OCI-LY3 (cell line): Measurements from ENCODE around the gene GSTCD.

Experiments
- H2AFZ ChIP-seq: fragments of 200-600, 300-600 bp; shearing (Covaris generic); 2 replicates; pipeline ENCODE4 v1.6.0; 2014; ENCODE audit warnings: antibody characterized with exemption, low read depth, low read length
- H3K27ac ChIP-seq: fragments of 200-600, 300-600 bp; sonication (generic); 2 replicates; pipeline ENCODE4 v1.5.1; 2014; ENCODE audit warnings: mild to moderate bottlenecking, low read length, moderate library complexity, mixed read lengths
- H3K27me3 ChIP-seq: fragments of 200-600, 300-600 bp; sonication (generic); 2 replicates; pipeline ENCODE4 v1.6.1; 2014; ENCODE audit warnings: low read depth, low read length, mixed read lengths
- H3K36me3 ChIP-seq: fragments of 200-600, 300-600 bp; sonication (generic); replicated peaks from 2 replicates; pipeline ENCODE3; 2014; ENCODE audit warnings: low read depth, low read length, mixed read lengths
- H3K4me1 ChIP-seq: fragments of 300-600, 200-600 bp; sonication (generic); 2 replicates; pipeline ENCODE4 v1.6.1; 2014; ENCODE audit warnings: low read length, mixed read lengths
- H3K4me2 ChIP-seq: fragments of 200-600, 300-600 bp; sonication (generic); 2 replicates; pipeline ENCODE4 v1.6.1; 2014; ENCODE audit warnings: low read length, mixed read lengths
- H3K4me3 ChIP-seq: fragments of 300-600, 200-600 bp; sonication (generic); 2 replicates; pipeline ENCODE4 v1.5.1; 2014; ENCODE audit warnings: antibody characterized with exemption, mild to moderate bottlenecking, low read length, moderate library complexity
- H3K79me2 ChIP-seq: fragments of 300-600, 200-600 bp; shearing (Covaris generic); 2 replicates; pipeline ENCODE4 v1.6.1; 2014; ENCODE audit warnings: mild to moderate bottlenecking, low read length, mixed read lengths
- H3K9ac ChIP-seq: fragments of 300-600, 200-600 bp; shearing (Covaris generic); 2 replicates; pipeline ENCODE4 v1.6.0; 2014; ENCODE audit warnings: mild to moderate bottlenecking, low read length, moderate library complexity
- H3K9me3 ChIP-seq: fragments of 200-600, 300-600 bp; shearing (Covaris generic); 2 replicates; pipeline ENCODE4 v1.6.1; 2014; ENCODE audit warnings: low read length, mixed read lengths; ENCODE audit not compliant: insufficient read depth
- H4K20me1 ChIP-seq: fragments of 200-600, 300-600 bp; sonication (generic); 2 replicates; pipeline ENCODE4 v1.6.1; 2016; ENCODE audit warnings: low read length, mixed read lengths; ENCODE audit not compliant: insufficient read depth
- CTCF ChIP-seq: fragments of 200-600, 300-600 bp; sonication (generic); IDR thresholded peaks from 2 replicates; pipeline ENCODE4 v1.5.1; 2014; ENCODE audit warnings: antibody characterized with exemption, low read length, low read depth
- EZH2phosphoT487 ChIP-seq: fragments of 200-600 bp; shearing (Covaris generic); IDR thresholded peaks from 2 replicates; pipeline ENCODE4 v1.6.1; 2018; ENCODE audit warnings: antibody characterized with exemption, mixed run types, low read depth

The GSTCD gene

GRCh38 chr4:105662935-105663675, 45.5 kb upstream of the GSTCD start:
- Histone ChIP-seq H3K4me3 (no peak overlapping the region; the same call in 1 of the 2 replicates), H3K4me1 (peaks cover 17% of the 10 kb centered on the region), H2AFZ (peak overlapping the region; percentile 57; the same call in 1 of the 2 replicates), H3K27ac (no peak overlapping the region), H3K79me2 (no peaks in the 10 kb centered on the region), H3K27me3 (no peaks in the 10 kb centered on the region), H4K20me1 (no peaks in the 10 kb centered on the region), H3K9me3 (no peaks in the 10 kb centered on the region), H3K4me2 (peak overlapping the region; percentile 46; the same call in 1 of the 2 replicates), H3K36me3 (no peaks in the 10 kb centered on the region), H3K9ac (no peak overlapping the region)
- TF ChIP-seq CTCF (no peak), EZH2phosphoT487 (no peak)

GRCh38 chr4:105666693-105667092, 41.9 kb upstream of the GSTCD start:
- TF ChIP-seq CTCF: peak; percentile 64
- no peak for TF ChIP-seq EZH2phosphoT487
- Histone ChIP-seq H3K27ac (no peak overlapping the region), H4K20me1 (no peaks in the 10 kb centered on the region), H3K9me3 (no peaks in the 10 kb centered on the region), H3K4me2 (no peak overlapping the region), H2AFZ (no peak overlapping the region), H3K79me2 (no peaks in the 10 kb centered on the region), H3K4me3 (no peak overlapping the region), H3K9ac (no peak overlapping the region), H3K36me3 (no peaks in the 10 kb centered on the region), H3K27me3 (no peaks in the 10 kb centered on the region), H3K4me1 (peaks cover 7% of the 10 kb centered on the region)

DNA sequence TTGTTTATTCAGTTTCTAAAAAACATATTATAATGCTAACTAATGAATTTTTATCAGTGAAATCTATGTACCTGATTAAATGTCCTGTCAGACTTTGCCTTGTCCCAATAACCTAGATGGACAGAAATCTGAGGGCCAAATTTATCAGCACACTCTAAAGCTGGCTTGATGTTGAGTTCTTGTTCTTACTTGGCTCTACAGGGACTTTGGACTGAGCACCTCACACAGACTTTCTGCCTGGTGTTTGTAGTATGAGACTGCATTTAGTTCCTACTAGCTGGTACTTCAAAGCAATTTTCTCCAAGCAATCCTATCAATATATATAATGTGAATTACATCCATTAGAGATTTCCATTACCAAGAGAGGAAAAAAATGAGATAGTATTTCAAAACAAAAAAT, 37.9 kb upstream of the GSTCD start:
- H4K20me1 ChIP-seq: no peaks in the 10 kb centered on the region
- H3K9ac ChIP-seq: no peak overlapping the region
- no peak overlapping the region for H3K4me2 ChIP-seq
- H3K4me1 ChIP-seq: no peaks in the 10 kb centered on the region
- H3K36me3 ChIP-seq: no peaks in the 10 kb centered on the region
- no peaks in the 10 kb centered on the region for H3K27me3 ChIP-seq
- H3K79me2 ChIP-seq: no peaks in the 10 kb centered on the region
- H3K9me3 ChIP-seq: no peaks in the 10 kb centered on the region
- H2AFZ ChIP-seq: no peak overlapping the region
- no peak overlapping the region for H3K4me3 ChIP-seq
- H3K27ac ChIP-seq: no peak overlapping the region
- TF ChIP-seq CTCF (no peak), EZH2phosphoT487 (no peak)

GRCh38 chr4:105671301-105671700, 37.3 kb upstream of the GSTCD start:
- no peak for TF ChIP-seq EZH2phosphoT487
- TF ChIP-seq CTCF: no peak
- no peaks in the 10 kb centered on the region for H3K27me3 ChIP-seq
- no peak overlapping the region for H3K4me3 ChIP-seq
- H2AFZ ChIP-seq: no peak overlapping the region
- no peak overlapping the region for H3K9ac ChIP-seq
- no peak overlapping the region for H3K4me2 ChIP-seq
- H4K20me1 ChIP-seq: no peaks in the 10 kb centered on the region
- no peaks in the 10 kb centered on the region for H3K79me2 ChIP-seq
- H3K27ac ChIP-seq: no peak overlapping the region
- no peaks in the 10 kb centered on the region for H3K36me3 ChIP-seq
- no peaks in the 10 kb centered on the region for H3K4me1 ChIP-seq
- H3K9me3 ChIP-seq: no peaks in the 10 kb centered on the region
